ENCODE measurements around the gene TCP10L. TPM values are rescaled to one million over a fixed set of nuclear protein-coding genes. Genes with fewer than 3 reads are reported as not detected.
A peak's percentile ranks its signal among the peaks of the same experiment; 100 is the strongest.
"Not testable (repeated sequence)": the region's sequence is repeated elsewhere in the genome, so short reads cannot be mapped to it uniquely, and the experiment has no call there.

The TCP10L gene
- total and polyA plus RNA-seq, 5 donors, result 1.4 to 3.4 (median 1.9) TPM

- Histone ChIP-seq H3K9me3 (ENCODE audit: control insufficient read depth, low read length) (no peaks in the 10 kb centered on the region), H3K4me3 (ENCODE audit: low read length) (no peak overlapping the region), H3K4me1 (ENCODE audit: control insufficient read depth, insufficient read depth, low read length) (no peaks in the 10 kb centered on the region), H3K27me3 (ENCODE audit: control insufficient read depth, insufficient read depth) (no peaks in the 10 kb centered on the region), H3K27ac (ENCODE audit: low read length) (no peak overlapping the region)
- DNase-seq (no peak), ATAC-seq (no peak)
- 85% methylated on average over 3 of the region's 3 CpGs for WGBS
- intact Hi-C loops (cut with DNase I), result no loop called here
Measured at GRCh38 chr21:32537569-32537881, 47.8 kb downstream of the TCP10L start.

- ATAC-seq (no peak), DNase-seq (no peak)
- Histone ChIP-seq H3K27me3 (ENCODE audit: control insufficient read depth, insufficient read depth) (no peaks in the 10 kb centered on the region), H3K4me1 (ENCODE audit: control insufficient read depth, insufficient read depth, low read length) (no peaks in the 10 kb centered on the region), H3K27ac (ENCODE audit: low read length) (no peak overlapping the region), H3K9me3 (ENCODE audit: control insufficient read depth, low read length) (no peaks in the 10 kb centered on the region), H3K4me3 (ENCODE audit: low read length) (no peak overlapping the region)
- intact Hi-C loops (cut with DNase I), result no loop called here
- WGBS, result 94% methylated on average over 7 of the region's 7 CpGs
Measured at GRCh38 chr21:32535612-32536011, 49.7 kb downstream of the TCP10L start.

GRCh38 chr21:32534113-32534512, 51.2 kb downstream of the TCP10L start:
- DNase-seq, result no peak
- Histone ChIP-seq H3K27ac (ENCODE audit: low read length) (no peak overlapping the region), H3K4me1 (ENCODE audit: control insufficient read depth, insufficient read depth, low read length) (no peaks in the 10 kb centered on the region), H3K27me3 (ENCODE audit: control insufficient read depth, insufficient read depth) (no peaks in the 10 kb centered on the region), H3K4me3 (ENCODE audit: low read length) (no peak overlapping the region), H3K9me3 (ENCODE audit: control insufficient read depth, low read length) (no peaks in the 10 kb centered on the region)
- WGBS, result 84% methylated on average over 8 of the region's 8 CpGs
- intact Hi-C loops (cut with DNase I), result no loop called here
- no peak for ATAC-seq

GRCh38 chr21:32533611-32534010, 51.7 kb downstream of the TCP10L start:
- ATAC-seq, result no peak
- H3K9me3 ChIP-seq (ENCODE audit: control insufficient read depth, low read length), result no peaks in the 10 kb centered on the region
- H3K4me3 ChIP-seq (ENCODE audit: low read length), result no peak overlapping the region
- H3K27ac ChIP-seq (ENCODE audit: low read length), result no peak overlapping the region
- no peak for DNase-seq
- H3K4me1 ChIP-seq (ENCODE audit: control insufficient read depth, insufficient read depth, low read length), result no peaks in the 10 kb centered on the region
- 99% methylated on average over 7 of the region's 7 CpGs for WGBS
- intact Hi-C loops (cut with DNase I), result no loop called here
- H3K27me3 ChIP-seq (ENCODE audit: control insufficient read depth, insufficient read depth), result no peaks in the 10 kb centered on the region

GRCh38 chr21:32533053-32533452, 52.3 kb downstream of the TCP10L start:
- H3K4me1 ChIP-seq (ENCODE audit: control insufficient read depth, insufficient read depth, low read length), result no peaks in the 10 kb centered on the region

GRCh38 chr21:32532636-32533035, 52.7 kb downstream of the TCP10L start:
- intact Hi-C loops (cut with DNase I), result no loop called here
- no peaks in the 10 kb centered on the region for H3K9me3 ChIP-seq (ENCODE audit: control insufficient read depth, low read length)
- 70% methylated on average over 6 of the region's 6 CpGs for WGBS
- no peak for DNase-seq
- H3K27me3 ChIP-seq (ENCODE audit: control insufficient read depth, insufficient read depth), result no peaks in the 10 kb centered on the region
- H3K27ac ChIP-seq (ENCODE audit: low read length), result no peak overlapping the region
- ATAC-seq, result no peak
- H3K4me3 ChIP-seq (ENCODE audit: low read length), result no peak overlapping the region
- H3K4me1 ChIP-seq (ENCODE audit: control insufficient read depth, insufficient read depth, low read length), result no peaks in the 10 kb centered on the region

More at GRCh38 chr21:32533053-32533452, 52.3 kb downstream of the TCP10L start:
- intact Hi-C loops (cut with DNase I), result no loop called here
- no peak for ATAC-seq
- H3K27ac ChIP-seq (ENCODE audit: low read length), result no peak overlapping the region
- DNase-seq, result no peak
- no peak overlapping the region for H3K4me3 ChIP-seq (ENCODE audit: low read length)
- WGBS, result 86% methylated on average over 4 of the region's 4 CpGs
- H3K9me3 ChIP-seq (ENCODE audit: control insufficient read depth, low read length), result no peaks in the 10 kb centered on the region
- H3K27me3 ChIP-seq (ENCODE audit: control insufficient read depth, insufficient read depth), result no peaks in the 10 kb centered on the region

GRCh38 chr21:32531561-32531960, 53.8 kb downstream of the TCP10L start:
- 71% methylated on average over 3 of the region's 3 CpGs for WGBS
- H3K9me3 ChIP-seq (ENCODE audit: control insufficient read depth, low read length); H3K4me1 ChIP-seq (ENCODE audit: control insufficient read depth, insufficient read depth, low read length); DNase-seq; H3K27ac ChIP-seq (ENCODE audit: low read length); ATAC-seq; H3K27me3 ChIP-seq (ENCODE audit: control insufficient read depth, insufficient read depth); H3K4me3 ChIP-seq (ENCODE audit: low read length); intact Hi-C loops (cut with DNase I): not testable (repeated sequence)

GRCh38 chr21:32530809-32531208, 54.5 kb downstream of the TCP10L start:
- intact Hi-C loops (cut with DNase I); H3K9me3 ChIP-seq (ENCODE audit: control insufficient read depth, low read length); ATAC-seq; H3K27ac ChIP-seq (ENCODE audit: low read length); H3K27me3 ChIP-seq (ENCODE audit: control insufficient read depth, insufficient read depth); H3K4me3 ChIP-seq (ENCODE audit: low read length); DNase-seq; H3K4me1 ChIP-seq (ENCODE audit: control insufficient read depth, insufficient read depth, low read length): not testable (repeated sequence)
- WGBS, result 88% methylated on average over 7 of the region's 7 CpGs

- 87% methylated on average over 4 of the region's 4 CpGs for WGBS
- Histone ChIP-seq H3K9me3 (ENCODE audit: control insufficient read depth, low read length) (no peaks in the 10 kb centered on the region), H3K4me3 (ENCODE audit: low read length) (no peak overlapping the region), H3K4me1 (ENCODE audit: control insufficient read depth, insufficient read depth, low read length) (no peaks in the 10 kb centered on the region), H3K27me3 (ENCODE audit: control insufficient read depth, insufficient read depth) (no peaks in the 10 kb centered on the region), H3K27ac (ENCODE audit: low read length) (no peak overlapping the region)
- intact Hi-C loops (cut with DNase I), result no loop called here
- peak in 1 of 2 donors; percentile 25 for ATAC-seq
- DNase-seq, result no peak
Measured at GRCh38 chr21:32529679-32530078, 55.6 kb downstream of the TCP10L start.

- intact Hi-C loops (cut with DNase I), result no loop called here
- no peak overlapping the region for H3K4me3 ChIP-seq (ENCODE audit: low read length)
- H3K27me3 ChIP-seq (ENCODE audit: control insufficient read depth, insufficient read depth), result no peaks in the 10 kb centered on the region
- peak overlapping the region; percentile 20 for H3K27ac ChIP-seq (ENCODE audit: low read length)
- DNase-seq (no peak), ATAC-seq (no peak)
- peaks cover 16% of the 10 kb centered on the region for H3K4me1 ChIP-seq (ENCODE audit: control insufficient read depth, insufficient read depth, low read length)
- WGBS, result 88% methylated on average over 7 of the region's 7 CpGs
- no peaks in the 10 kb centered on the region for H3K9me3 ChIP-seq (ENCODE audit: control insufficient read depth, low read length)
Measured at GRCh38 chr21:32525282-32525681, 60.0 kb downstream of the TCP10L start.

GRCh38 chr21:32523988-32524719, 61.2 kb downstream of the TCP10L start:
- intact Hi-C loops (cut with DNase I), result no loop called here
- H3K27me3 ChIP-seq (ENCODE audit: control insufficient read depth, insufficient read depth), result no peaks in the 10 kb centered on the region
- no peak overlapping the region for H3K4me3 ChIP-seq (ENCODE audit: low read length)
- 53% methylated on average over 8 of the region's 8 CpGs for WGBS
- ATAC-seq (peak; percentile 61 to 79), DNase-seq (peak; percentile 74 to 78 (median 75))
- no peaks in the 10 kb centered on the region for H3K9me3 ChIP-seq (ENCODE audit: control insufficient read depth, low read length)
- H3K4me1 ChIP-seq (ENCODE audit: control insufficient read depth, insufficient read depth, low read length), result peaks cover 18% of the 10 kb centered on the region
- H3K27ac ChIP-seq (ENCODE audit: low read length), result peak overlapping the region; percentile 67
